ENCODE measurements around the gene PLEKHH1.

DNA sequence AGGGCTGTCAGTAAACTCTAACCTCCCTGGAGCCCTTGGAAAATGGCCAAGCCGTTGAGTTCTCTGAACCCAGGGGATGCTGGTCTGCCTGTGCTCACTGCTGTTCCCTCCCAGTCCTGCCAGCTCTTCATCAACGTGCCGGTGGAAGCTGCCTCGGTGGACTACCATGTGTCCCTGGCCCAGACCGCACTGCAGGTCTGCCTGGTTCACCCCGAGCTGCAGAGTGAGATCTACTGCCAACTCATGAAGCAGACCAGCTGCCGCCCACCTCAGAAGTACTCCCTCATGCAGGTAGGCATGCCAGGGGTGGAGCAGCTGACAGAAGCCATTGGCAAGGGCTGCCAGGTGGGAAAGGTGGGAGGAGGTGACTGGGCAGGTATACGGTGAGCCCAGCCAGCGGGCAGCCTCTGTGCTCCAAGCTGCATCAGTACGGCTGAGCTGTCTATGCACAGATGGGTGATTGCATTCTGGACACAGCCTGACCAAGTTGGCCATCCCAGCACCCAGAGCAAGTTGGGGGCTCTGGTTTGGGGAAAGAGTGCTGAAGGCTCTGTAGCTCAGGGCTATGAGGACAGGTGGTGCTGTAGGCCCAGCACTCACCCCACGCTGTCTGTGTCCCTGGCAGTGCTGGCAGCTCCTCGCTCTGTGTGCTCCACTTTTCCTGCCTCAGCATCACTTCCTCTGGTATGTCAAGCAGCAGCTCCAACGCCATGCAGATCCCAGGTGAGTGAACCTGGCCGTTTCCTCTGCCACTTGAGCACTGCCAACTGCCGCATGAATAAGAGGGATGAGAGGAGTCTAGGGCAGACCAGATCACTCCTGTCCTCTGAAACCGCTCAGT lies 45.0 kb downstream of the PLEKHH1 start:
- TF ChIP-seq POLR2A (IDR thresholded peaks at IDR 0.05) (no peak), CTCF (IDR thresholded peaks at IDR 0.05) (no peak)

All from transverse colon (tissue), 3 donors.